IMR-90 (cell line): ENCODE measurements around the gene CD2BP2. TPM values are rescaled to one million over a fixed set of nuclear protein-coding genes. Genes with fewer than 3 reads are reported as not detected.
A peak's percentile ranks its signal among the peaks of the same experiment; 100 is the strongest.
"Not testable (repeated sequence)": the region's sequence is repeated elsewhere in the genome, so short reads cannot be mapped to it uniquely, and the experiment has no call there.

Experiments
- ATAC-seq: fragments of 200-7000 bp; cut with Tn5 transposase; 2 replicates; pipeline ENCODE4 v1.9.1; 2020; ENCODE audit warnings: low read depth, mild to moderate bottlenecking, moderate library complexity
- BruUV-seq: library from RNA; stranded (reverse); fragments of 400-500 nt; replicated peaks from 2 replicates; lab custom pipeline; 2021; lab: Mats Ljungman, UMichigan
- CTCF ChIA-PET: fragments of 300-600 bp; formaldehyde crosslinking; extraction: SDS; loops from one replicate; lab custom pipeline; 2021; ENCODE audit warnings: antibody characterized with exemption; lab: Yijun Ruan, JAX
- POLR2A ChIA-PET: fragments of 300-600 bp; sonication (Branson Sonifier 250); formaldehyde crosslinking; loops from one replicate; lab custom pipeline; 2022; ENCODE audit warnings: antibody characterized with exemption; ENCODE audit not compliant: unreplicated experiment; lab: Charles Lee
- DNase-seq: peaks from one replicate; pipeline ENCODE4 v3.0.0; 2013
- H2AFZ ChIP-seq: replicated peaks from 2 replicates; pipeline ENCODE3; 2013; ENCODE audit warnings: low read length, mild to moderate bottlenecking; ENCODE audit not compliant: poor library complexity
- H2AK5ac ChIP-seq: 2 replicates; pipeline ENCODE4 v1.6.1; 2013; ENCODE audit warnings: low read depth, low read length, inconsistent platforms
- H2AK9ac ChIP-seq: replicated peaks from 2 replicates; pipeline ENCODE3; 2013; ENCODE audit warnings: mild to moderate bottlenecking, low read depth, low read length, moderate library complexity; ENCODE audit not compliant: poor library complexity
- H2BK120ac ChIP-seq: 2 replicates; pipeline ENCODE4 v1.6.1; 2013; ENCODE audit warnings: low read depth, low read length, inconsistent platforms
- H2BK15ac ChIP-seq: 3 replicates; pipeline ENCODE4 v1.6.1; 2013; ENCODE audit warnings: low read depth, low read length, inconsistent platforms
- H2BK20ac ChIP-seq: 2 replicates; pipeline ENCODE4 v1.6.1; 2013; ENCODE audit warnings: low read depth, mild to moderate bottlenecking, inconsistent platforms, low read length, moderate library complexity
- H2BK5ac ChIP-seq: 2 replicates; pipeline ENCODE4 v1.6.1; 2013; ENCODE audit warnings: mild to moderate bottlenecking, low read depth, low read length, inconsistent platforms; ENCODE audit not compliant: poor library complexity, severe bottlenecking
- H3K14ac ChIP-seq: replicated peaks from 2 replicates; pipeline ENCODE4 v1.6.1; 2013; ENCODE audit warnings: low read depth, low read length, inconsistent platforms
- H3K18ac ChIP-seq: 2 replicates; pipeline ENCODE4 v1.6.1; 2013; ENCODE audit warnings: low read depth, low read length, control low read depth
- H3K23ac ChIP-seq: 2 replicates; pipeline ENCODE4 v1.6.1; 2013; ENCODE audit warnings: low read depth, low read length, inconsistent platforms
- H3K27ac ChIP-seq: 2 replicates; pipeline ENCODE4 v1.5.1; 2013; ENCODE audit warnings: mild to moderate bottlenecking, control low read depth, low read length; ENCODE audit not compliant: insufficient read depth
- H3K27me3 ChIP-seq: 2 replicates; pipeline ENCODE4 v1.6.1; 2013; ENCODE audit warnings: low read length; ENCODE audit not compliant: control insufficient read depth, insufficient read depth
- H3K36me3 ChIP-seq: 2 replicates; pipeline ENCODE4 v1.6.1; 2013; ENCODE audit warnings: low read length, mixed read lengths; ENCODE audit not compliant: control insufficient read depth, insufficient read depth
- H3K4ac ChIP-seq: 2 replicates; pipeline ENCODE4 v1.6.1; 2013; ENCODE audit warnings: low read depth, low read length, inconsistent platforms
- H3K4me1 ChIP-seq: 2 replicates; pipeline ENCODE4 v1.6.1; 2013; ENCODE audit warnings: low read length, mixed read lengths; ENCODE audit not compliant: control insufficient read depth, insufficient read depth
- H3K4me2 ChIP-seq: 2 replicates; pipeline ENCODE4 v1.6.1; 2013; ENCODE audit warnings: low read depth, mild to moderate bottlenecking, control low read depth, low read length, moderate library complexity
- H3K4me3 ChIP-seq: 2 replicates; pipeline ENCODE4 v1.5.1; 2013; ENCODE audit warnings: low read depth, mild to moderate bottlenecking, control low read depth, low read length, moderate library complexity; ENCODE audit not compliant: insufficient read depth
- H3K56ac ChIP-seq: 2 replicates; pipeline ENCODE4 v1.6.1; 2013; ENCODE audit warnings: low read length, inconsistent platforms; ENCODE audit not compliant: insufficient read depth; ENCODE audit errors: extremely low read depth
- H3K79me1 ChIP-seq, 2 experiments: 2 replicates each; pipeline ENCODE4 v1.6.1; 2013; ENCODE audit warnings: low read length in 2 of 2, inconsistent platforms in 1 of 2, low read depth in 1 of 2
- H3K9ac ChIP-seq: 2 replicates; pipeline ENCODE4 v1.6.1; 2013; ENCODE audit warnings: low read depth, low read length, control low read depth
- H3K9me1 ChIP-seq: 2 replicates; pipeline ENCODE4 v1.6.1; 2013; ENCODE audit warnings: low read length, inconsistent platforms; ENCODE audit not compliant: insufficient read depth
- H3K9me3 ChIP-seq: 2 replicates; pipeline ENCODE4 v1.6.1; 2013; ENCODE audit warnings: low read length; ENCODE audit not compliant: control insufficient read depth, insufficient read depth
- H4K20me1 ChIP-seq: 2 replicates; pipeline ENCODE4 v1.6.1; 2013; ENCODE audit warnings: low read length, inconsistent platforms; ENCODE audit not compliant: insufficient read depth
- H4K5ac ChIP-seq: 2 replicates; pipeline ENCODE4 v1.6.1; 2013; ENCODE audit warnings: mild to moderate bottlenecking, low read depth, low read length, control low read depth
- H4K8ac ChIP-seq, 2 experiments: 2 replicates each; pipeline ENCODE4 v1.6.1; 2013; ENCODE audit warnings: low read depth in 2 of 2, low read length in 2 of 2, control low read depth in 1 of 2, inconsistent platforms in 1 of 2
- H4K91ac ChIP-seq: 2 replicates; pipeline ENCODE4 v1.6.1; 2013; ENCODE audit warnings: low read depth, low read length, inconsistent platforms; ENCODE audit not compliant: insufficient read depth
- MAZ ChIP-seq: IDR thresholded peaks from 2 replicates; pipeline ENCODE4 v1.6.1; 2012; ENCODE audit warnings: low read depth, mild to moderate bottlenecking, low read length, improper control_type of control experiment, moderate library complexity, borderline replicate concordance
- POLR2A ChIP-seq: IDR thresholded peaks from 2 replicates; pipeline ENCODE4 v1.6.1; 2012; ENCODE audit warnings: mild to moderate bottlenecking, low read depth, low read length
- WGBS, 2 experiments: methylation state at CpG; one replicate each; pipeline versions ENCODE4 v1.1.5 to v1.1.7; 2013; ENCODE audit warnings: missing lambda C conversion rate in 2 of 2; ENCODE audit not compliant: insufficient read length in 1 of 2; ENCODE audit errors: extremely low coverage in 2 of 2; 5-methylcytosine and 5-hydroxymethylcytosine counted together
- dilution Hi-C: fragments of 300-500 bp; cut with HindIII; formaldehyde crosslinking; loops from one replicate; pipeline ENCODE4 v1.14.3; 2018; ENCODE audit warnings: low sequenced_read_pairs; ENCODE audit not compliant: unreplicated experiment
- in situ Hi-C: fragments of 300-500 bp; cut with MboI; formaldehyde crosslinking; loops from 3 replicates; pipeline ENCODE4 v1.14.3; 2019; ENCODE audit warnings: low sequenced_read_pairs, inconsistent platforms, mixed read lengths
- intact Hi-C: fragments of 100-400 bp; cut with micrococcal nuclease; formaldehyde crosslinking; loops from 2 replicates; pipeline ENCODE4 v1.10.0; 2022
- polyA plus RNA-seq, 3 experiments: library from polyadenylated mRNA; depleted of rRNA; stranded (reverse); fragments of >200 nt; gene quantifications; 2 replicates each; pipeline ENCODE4 v1.2.3, GENCODE V29; 2012; ENCODE audit warnings: low replicate concordance in 1 of 3
- total RNA-seq: library from RNA; depleted of rRNA; stranded (reverse); fragments of >200 nt; gene quantifications from 2 replicates; pipeline ENCODE4 v1.2.3, GENCODE V29; 2012

Gene CD2BP2
- total and polyA plus RNA-seq, 2 of the 4 experiments (the other 2 are of a cell fraction), result 29.6 to 41.1 TPM

- H3K36me3 ChIP-seq, intact Hi-C loops, H2BK15ac ChIP-seq, in situ Hi-C loops, POLR2A ChIA-PET, H3K4me1 ChIP-seq, H3K79me1 ChIP-seq, H4K20me1 ChIP-seq, H2AK5ac ChIP-seq, H3K9me1 ChIP-seq, dilution Hi-C loops, H3K56ac ChIP-seq, H3K9me3 ChIP-seq, H3K27me3 ChIP-seq, H2BK20ac ChIP-seq, BruUV-seq: not testable (repeated sequence)
- Histone ChIP-seq H3K4me2 (peak overlapping the region; percentile 87), H3K27ac (peak overlapping the region; percentile 82), H4K8ac (peak overlapping the region; percentile 74 to 82; a peak in 2 of 4 replicates), H3K4ac (peak overlapping the region; percentile 87), H4K91ac (peak overlapping the region; percentile 95), H3K18ac (peak overlapping the region; percentile 21; the same call in 1 of the 2 replicates), H4K5ac (peak overlapping the region; percentile 32), H3K9ac (peak overlapping the region; percentile 77), H2AFZ (peak overlapping the region; percentile 96), H2BK5ac (peak overlapping the region; percentile 92), H2AK9ac (peak overlapping the region; percentile 85), H3K23ac (peak overlapping the region; percentile 96), H2BK120ac (peak overlapping the region; percentile 72; the same call in 1 of the 2 replicates), H3K14ac (peak overlapping the region; percentile 94), H3K4me3 (peak overlapping the region; percentile 70)
- CTCF ChIA-PET, result interaction anchor here (1.0 kb wide), 1 partner anchor 75 kb away, joined by 3 read pairs; no protein-coding TSS in a partner anchor
- ATAC-seq, result peak; percentile 94
- TF ChIP-seq POLR2A (peak; percentile 42; the same call in 1 of the 2 replicates), MAZ (peak; percentile 54; the same call in 1 of the 2 replicates)
- DNase-seq, result peak; percentile 62
- 0% methylated on average over 43 of the region's 70 CpGs; no CpG with 5 or more reads in 1 of the 2 experiments for WGBS, 2 experiments
These were observed 20.0 kb downstream of the CD2BP2 start for GRCh38 chr16:30335028-30335597.

DNA sequence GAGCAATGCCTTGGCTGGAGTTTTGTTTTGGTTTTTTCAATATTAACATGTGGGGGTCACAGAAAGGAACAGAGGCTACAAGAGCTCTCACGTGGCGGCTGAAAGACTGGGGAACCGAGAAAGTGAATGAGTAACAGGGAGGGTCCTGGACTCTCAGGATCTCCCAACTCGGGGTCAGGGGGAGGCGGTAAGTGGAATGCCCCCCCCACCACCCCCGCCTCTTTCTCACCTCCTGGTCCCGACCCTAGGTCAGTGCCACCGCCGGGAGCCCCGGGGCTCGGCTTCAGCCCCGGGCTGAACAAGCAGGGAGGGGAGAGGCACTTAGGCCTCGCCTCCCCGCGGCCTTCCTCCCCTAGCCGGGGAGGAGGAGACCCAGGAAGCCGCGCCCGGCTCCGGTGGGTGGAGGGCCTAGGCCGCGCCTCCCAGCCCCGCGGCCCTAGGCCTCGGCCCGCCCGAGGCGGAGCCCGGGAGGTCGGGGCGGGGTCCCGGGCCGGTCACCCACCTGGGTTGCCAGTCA, 20.6 kb downstream of the CD2BP2 start:
- H4K91ac ChIP-seq, H3K14ac ChIP-seq, H2BK15ac ChIP-seq, POLR2A ChIA-PET, H3K4me1 ChIP-seq, dilution Hi-C loops, CTCF ChIA-PET, H2BK5ac ChIP-seq, H3K79me1 ChIP-seq, H2AFZ ChIP-seq, H2AK5ac ChIP-seq, intact Hi-C loops, H2BK120ac ChIP-seq, H4K5ac ChIP-seq, H3K23ac ChIP-seq, H3K27me3 ChIP-seq, H3K9me3 ChIP-seq, H3K4ac ChIP-seq, H4K20me1 ChIP-seq, H3K9me1 ChIP-seq, H3K18ac ChIP-seq, H4K8ac ChIP-seq, H3K36me3 ChIP-seq, in situ Hi-C loops, BruUV-seq, H2BK20ac ChIP-seq, H2AK9ac ChIP-seq: not testable (repeated sequence)
- ATAC-seq (peak; percentile 95), DNase-seq (peak; percentile 67)
- Histone ChIP-seq H3K9ac (peak overlapping the region; percentile 33), H3K4me3 (peak overlapping the region; percentile 70), H3K27ac (peak overlapping the region; percentile 40), H3K56ac (0 out of 2 replicates have a peak overlapping the region, but pooled peaks have one; percentile 41), H3K4me2 (peak overlapping the region; percentile 69)
- WGBS, 2 experiments, result no CpG with 5 or more reads among the region's 33 CpGs
